PC-3 (cell line): Measurements from ENCODE around the gene STOX2.

ENCODE experiments used
- CTCF ChIP-seq: fragments of 300-600 bp; sonication (generic); conservative IDR thresholded peaks from 2 replicates; pipeline ENCODE4 v1.5.1; 2017; ENCODE audit warnings: antibody characterized with exemption, low read depth, mild to moderate bottlenecking, low read length
- EZH2 ChIP-seq: fragments of 300-600 bp; sonication (generic); IDR thresholded peaks from one replicate; pipeline ENCODE4 v1.6.1; 2017; ENCODE audit warnings: antibody characterized with exemption, mild to moderate bottlenecking, low read length; ENCODE audit not compliant: unreplicated experiment

GRCh38 chr4:183989461-183989860 lies 84.4 kb downstream of the STOX2 start:
- no peak for TF ChIP-seq CTCF
- no peak for TF ChIP-seq EZH2
